CD4-positive, alpha-beta memory T cell (primary cell): ENCODE measurements around the gene MITF. TPM values are rescaled to one million over a fixed set of nuclear protein-coding genes. Genes with fewer than 3 reads are reported as not detected.

ENCODE experiments used
- CTCF ChIA-PET: fragments of 350-600 bp; sonication (Branson Sonifier 250); formaldehyde crosslinking; loops from one replicate; lab custom pipeline; 2021; ENCODE audit warnings: inconsistent platforms; ENCODE audit not compliant: partially characterized antibody; lab: Charles Lee
- POLR2A ChIA-PET: fragments of 350-600 bp; sonication (Branson Sonifier 250); formaldehyde crosslinking; loops from one replicate; lab custom pipeline; 2021; ENCODE audit not compliant: partially characterized antibody; lab: Charles Lee
- DNase-seq, 5 donors: peaks; one replicate each; pipeline versions ENCODE4 v3.0.0 to v3.0.0-alpha.2; 2020 to 2022; ENCODE audit warnings: mixed read lengths in 1 of 5
- H3K27ac ChIP-seq: one replicate; pipeline ENCODE4 v1.7.0; 2013; ENCODE audit warnings: low read depth, low read length
- H3K27me3 ChIP-seq: 2 replicates; pipeline ENCODE4 v1.7.0; 2013; ENCODE audit warnings: mild to moderate bottlenecking, low read length, moderate library complexity; ENCODE audit not compliant: insufficient read depth
- H3K36me3 ChIP-seq: 2 replicates; pipeline ENCODE4 v1.7.0; 2013; ENCODE audit warnings: mild to moderate bottlenecking, low read length, moderate library complexity; ENCODE audit not compliant: insufficient read depth
- H3K4me1 ChIP-seq: 2 replicates; pipeline ENCODE4 v1.7.0; 2013; ENCODE audit warnings: mild to moderate bottlenecking, low read length, moderate library complexity; ENCODE audit not compliant: insufficient read depth
- H3K4me3 ChIP-seq, 2 donors: one replicate each; pipeline ENCODE4 v1.7.0; 2013; ENCODE audit warnings: low read length in 2 of 2, mild to moderate bottlenecking in 1 of 2
- H3K9me3 ChIP-seq, 2 donors: one replicate each; pipeline ENCODE4 v1.7.0; 2013; ENCODE audit warnings: low read length in 2 of 2, control low read depth in 1 of 2; ENCODE audit not compliant: control insufficient read depth in 1 of 2
- H3K27ac Mint-ChIP-seq, 7 donors: one replicate each; pipeline ENCODE4 v1.8.0; 2020 to 2021; ENCODE audit warnings: mixed read lengths in 7 of 7, mild to moderate bottlenecking in 6 of 7, inconsistent platforms in 3 of 7, moderate library complexity in 3 of 7
- H3K27me3 Mint-ChIP-seq, 2 donors: one replicate each; pipeline ENCODE4 v1.8.0; 2020 to 2021; ENCODE audit warnings: mixed read lengths in 2 of 2
- H3K36me3 Mint-ChIP-seq, 2 donors: one replicate each; pipeline ENCODE4 v1.8.0; 2020 to 2021; ENCODE audit warnings: mixed read lengths in 2 of 2, inconsistent platforms in 1 of 2, mild to moderate bottlenecking in 1 of 2
- H3K4me1 Mint-ChIP-seq, 4 donors: one replicate each; pipeline ENCODE4 v1.8.0; 2020 to 2021; ENCODE audit warnings: mixed read lengths in 4 of 4, mild to moderate bottlenecking in 1 of 4
- H3K4me3 Mint-ChIP-seq, 8 donors: one replicate each; pipeline ENCODE4 v1.8.0; 2020 to 2021; ENCODE audit warnings: mixed read lengths in 8 of 8, mild to moderate bottlenecking in 7 of 8, moderate library complexity in 6 of 8, inconsistent platforms in 3 of 8
- H3K9me3 Mint-ChIP-seq, 8 donors: one replicate each; pipeline ENCODE4 v1.8.0; 2020 to 2021; ENCODE audit warnings: mixed read lengths in 8 of 8, mild to moderate bottlenecking in 5 of 8, inconsistent platforms in 3 of 8, moderate library complexity in 1 of 8
- intact Hi-C: fragments of 100-400 bp; cut with micrococcal nuclease; formaldehyde crosslinking; loops from one replicate; pipeline ENCODE4 v1.15.1; 2023
- polyA plus RNA-seq, 2 donors: library from polyadenylated mRNA; unstranded; fragments of 300-500 nt; fragmentation: Illumina TruSeq; gene quantifications; one replicate each; pipeline ENCODE4 v1.2.3, GENCODE V29; 2021
- total RNA-seq, 2 experiments: library from RNA; stranded (reverse); gene quantifications; one replicate each; pipeline ENCODE4 v1.2.3, GENCODE V29; 2021

MITF gene
- total and polyA plus RNA-seq, 4 experiments from 2014 or later: 0.80 to 1.5 TPM; not detected in 2

DNA sequence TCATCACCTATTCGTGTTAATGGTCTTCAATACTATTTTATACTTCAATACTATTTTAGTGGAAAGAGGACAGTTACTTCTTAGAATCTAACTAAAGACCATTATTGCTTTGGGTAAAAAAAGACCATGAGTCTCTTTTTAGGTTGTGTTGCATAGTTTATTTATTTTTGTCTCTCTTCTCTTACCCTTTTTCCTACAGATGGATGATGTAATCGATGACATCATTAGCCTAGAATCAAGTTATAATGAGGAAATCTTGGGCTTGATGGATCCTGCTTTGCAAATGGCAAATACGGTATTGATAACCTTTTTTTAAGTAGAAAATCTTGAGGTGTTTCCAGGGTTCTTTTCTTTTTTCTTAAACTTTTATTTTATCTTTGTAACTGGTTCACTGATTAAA lies 201.8 kb downstream of the MITF start:
- Histone ChIP-seq H3K9me3 (no peaks in the 10 kb centered on the region), H3K36me3 (no peaks in the 10 kb centered on the region), H3K4me1 (no peaks in the 10 kb centered on the region), H3K27ac (no peak overlapping the region), H3K27me3 (no peaks in the 10 kb centered on the region), H3K4me3 (no peak overlapping the region)
- CTCF ChIA-PET: interaction anchor here (1.0 kb wide), 1 partner anchor 9 kb away, joined by 3 read pairs; no protein-coding TSS in a partner anchor
- no peaks in the 10 kb centered on the region for H3K36me3 Mint-ChIP-seq
- no peaks in the 10 kb centered on the region for H3K27me3 Mint-ChIP-seq
- no peak overlapping the region for H3K4me3 Mint-ChIP-seq
- POLR2A ChIA-PET: no interaction called here
- H3K9me3 Mint-ChIP-seq: no peaks in the 10 kb centered on the region
- intact Hi-C loops: no loop called here
- DNase-seq: no peak
- no peaks in the 10 kb centered on the region for H3K4me1 Mint-ChIP-seq
- H3K27ac Mint-ChIP-seq: no peak overlapping the region

- no peaks in the 10 kb centered on the region for H3K4me1 ChIP-seq
- no peak overlapping the region for H3K4me3 ChIP-seq
- H3K27me3 ChIP-seq: no peaks in the 10 kb centered on the region
- H3K36me3 Mint-ChIP-seq: no peaks in the 10 kb centered on the region
- no peak overlapping the region for H3K27ac Mint-ChIP-seq
- intact Hi-C loops: no loop called here
- no peak overlapping the region for H3K27ac ChIP-seq
- H3K9me3 ChIP-seq: no peaks in the 10 kb centered on the region
- no peaks in the 10 kb centered on the region for H3K9me3 Mint-ChIP-seq
- DNase-seq: no peak
- POLR2A ChIA-PET: no interaction called here
- no peak overlapping the region for H3K4me3 Mint-ChIP-seq
- CTCF ChIA-PET: no interaction called here
- H3K27me3 Mint-ChIP-seq: no peaks in the 10 kb centered on the region
- no peaks in the 10 kb centered on the region for H3K4me1 Mint-ChIP-seq
- H3K36me3 ChIP-seq: no peaks in the 10 kb centered on the region
Measured at GRCh38 chr3:69941439-69942176, 202.3 kb downstream of the MITF start.

DNA sequence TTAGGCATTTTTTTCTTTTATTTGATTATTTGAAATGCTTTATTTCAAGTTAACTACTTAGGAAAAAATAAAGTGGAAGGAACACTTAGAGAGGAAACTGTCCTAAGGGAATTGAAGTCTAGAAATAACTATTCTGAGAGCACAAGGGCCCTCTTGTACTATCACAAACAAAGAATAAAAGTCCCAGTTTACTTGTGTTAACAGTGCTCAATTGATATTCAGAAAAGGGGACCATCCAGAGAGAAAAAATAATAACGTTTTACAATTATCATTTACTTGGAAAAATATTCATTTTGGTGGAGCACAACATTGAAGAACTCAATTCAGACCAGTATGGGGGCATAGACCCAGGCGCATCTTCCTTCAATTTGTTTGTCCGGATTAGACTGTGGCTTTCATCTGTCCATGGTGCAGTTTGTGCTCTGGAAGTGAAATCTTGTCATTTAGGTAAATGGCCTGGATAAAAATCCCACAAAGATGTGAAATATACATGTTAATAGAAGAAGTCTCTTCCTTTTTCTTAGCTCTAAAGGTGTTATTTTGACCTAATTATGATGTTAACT lies 205.7 kb downstream of the MITF start:
- Histone ChIP-seq H3K27me3 (no peaks in the 10 kb centered on the region), H3K36me3 (no peaks in the 10 kb centered on the region), H3K27ac (no peak overlapping the region), H3K4me1 (no peaks in the 10 kb centered on the region), H3K9me3 (no peaks in the 10 kb centered on the region), H3K4me3 (no peak overlapping the region)
- Mint-ChIP-seq H3K27ac (no peak overlapping the region), H3K4me3 (no peak overlapping the region), H3K4me1 (no peaks in the 10 kb centered on the region), H3K36me3 (no peaks in the 10 kb centered on the region), H3K9me3 (peaks cover 0 to under 1% (median 0%) of the 10 kb centered on the region in 8 donors), H3K27me3 (no peaks in the 10 kb centered on the region)
- POLR2A ChIA-PET: no interaction called here
- DNase-seq: no peak
- intact Hi-C loops: loop anchor here (5.0 kb wide), 1 partner anchor 783 kb away; no protein-coding TSS in a partner anchor
- CTCF ChIA-PET: no interaction called here

DNA sequence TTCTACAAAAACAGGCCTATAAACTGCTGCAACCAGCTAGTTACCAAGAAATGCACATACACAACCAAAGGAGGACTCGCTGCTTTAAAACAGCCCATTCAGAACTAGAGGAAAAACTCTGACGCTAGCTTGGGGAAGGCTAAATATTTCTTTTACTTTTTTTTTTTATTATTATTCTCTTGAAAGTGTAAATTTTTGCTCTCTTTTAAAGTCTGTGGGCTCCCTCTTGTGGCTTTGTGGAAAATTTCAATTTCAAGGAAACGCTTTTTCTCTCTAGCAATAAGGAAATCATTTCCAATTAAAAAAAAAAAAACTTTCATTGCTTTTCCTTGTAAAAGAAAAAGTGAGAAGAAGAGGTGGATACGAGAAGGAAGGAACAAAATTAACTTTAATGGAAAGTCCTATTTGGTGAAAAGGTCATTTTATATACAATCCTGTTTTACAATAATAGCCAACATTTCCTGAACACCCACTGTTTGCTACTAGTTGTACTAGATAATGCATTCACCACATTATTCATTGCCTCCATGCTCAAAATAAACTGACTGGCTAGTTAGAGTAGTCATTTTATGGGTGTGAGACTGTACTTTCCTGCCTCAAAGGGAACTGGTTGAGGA lies 209.1 kb downstream of the MITF start:
- no peaks in the 10 kb centered on the region for H3K4me1 ChIP-seq
- no peak overlapping the region for H3K4me3 ChIP-seq
- H3K27me3 Mint-ChIP-seq: no peaks in the 10 kb centered on the region
- no peak for DNase-seq
- H3K9me3 Mint-ChIP-seq: peaks cover 0 to 2% (median 0%) of the 10 kb centered on the region in 8 donors
- intact Hi-C loops: loop anchor here (5.0 kb wide), 1 partner anchor 786 kb away; no protein-coding TSS in a partner anchor
- no peak overlapping the region for H3K27ac Mint-ChIP-seq
- no peak overlapping the region for H3K27ac ChIP-seq
- H3K36me3 ChIP-seq: no peaks in the 10 kb centered on the region
- no peaks in the 10 kb centered on the region for H3K36me3 Mint-ChIP-seq
- no peaks in the 10 kb centered on the region for H3K4me1 Mint-ChIP-seq
- POLR2A ChIA-PET: no interaction called here
- H3K4me3 Mint-ChIP-seq: no peak overlapping the region
- H3K9me3 ChIP-seq: no peaks in the 10 kb centered on the region
- CTCF ChIA-PET: no interaction called here
- no peaks in the 10 kb centered on the region for H3K27me3 ChIP-seq

- H3K36me3 Mint-ChIP-seq: no peaks in the 10 kb centered on the region
- no peaks in the 10 kb centered on the region for H3K27me3 ChIP-seq
- no peaks in the 10 kb centered on the region for H3K9me3 ChIP-seq
- no peak for DNase-seq
- no peak overlapping the region for H3K4me3 ChIP-seq
- H3K27ac ChIP-seq: no peak overlapping the region
- no peaks in the 10 kb centered on the region for H3K4me1 ChIP-seq
- CTCF ChIA-PET: interaction anchor here (0.9 kb wide), 1 partner anchor 10 kb away, joined by 4 read pairs; no protein-coding TSS in a partner anchor
- no peaks in the 10 kb centered on the region for H3K4me1 Mint-ChIP-seq
- no peak overlapping the region for H3K27ac Mint-ChIP-seq
- POLR2A ChIA-PET: no interaction called here
- no peak overlapping the region for H3K4me3 Mint-ChIP-seq
- intact Hi-C loops: no loop called here
- peaks cover 0 to 2% (median 0%) of the 10 kb centered on the region in 8 donors for H3K9me3 Mint-ChIP-seq
- no peaks in the 10 kb centered on the region for H3K27me3 Mint-ChIP-seq
- no peaks in the 10 kb centered on the region for H3K36me3 ChIP-seq
Measured at GRCh38 chr3:69951616-69952015, 212.4 kb downstream of the MITF start.

- H3K9me3 Mint-ChIP-seq: no peaks in the 10 kb centered on the region
- H3K36me3 Mint-ChIP-seq: no peaks in the 10 kb centered on the region
- H3K4me3 ChIP-seq: no peak overlapping the region
- H3K4me3 Mint-ChIP-seq: no peak overlapping the region
- CTCF ChIA-PET: no interaction called here
- intact Hi-C loops: no loop called here
- H3K4me1 ChIP-seq: no peaks in the 10 kb centered on the region
- no peak for DNase-seq
- H3K4me1 Mint-ChIP-seq: no peaks in the 10 kb centered on the region
- POLR2A ChIA-PET: no interaction called here
- no peaks in the 10 kb centered on the region for H3K27me3 Mint-ChIP-seq
- H3K36me3 ChIP-seq: no peaks in the 10 kb centered on the region
- no peak overlapping the region for H3K27ac ChIP-seq
- no peaks in the 10 kb centered on the region for H3K27me3 ChIP-seq
- H3K27ac Mint-ChIP-seq: no peak overlapping the region
- H3K9me3 ChIP-seq: no peaks in the 10 kb centered on the region
Measured at GRCh38 chr3:69959581-69959980, 220.3 kb downstream of the MITF start.

DNA sequence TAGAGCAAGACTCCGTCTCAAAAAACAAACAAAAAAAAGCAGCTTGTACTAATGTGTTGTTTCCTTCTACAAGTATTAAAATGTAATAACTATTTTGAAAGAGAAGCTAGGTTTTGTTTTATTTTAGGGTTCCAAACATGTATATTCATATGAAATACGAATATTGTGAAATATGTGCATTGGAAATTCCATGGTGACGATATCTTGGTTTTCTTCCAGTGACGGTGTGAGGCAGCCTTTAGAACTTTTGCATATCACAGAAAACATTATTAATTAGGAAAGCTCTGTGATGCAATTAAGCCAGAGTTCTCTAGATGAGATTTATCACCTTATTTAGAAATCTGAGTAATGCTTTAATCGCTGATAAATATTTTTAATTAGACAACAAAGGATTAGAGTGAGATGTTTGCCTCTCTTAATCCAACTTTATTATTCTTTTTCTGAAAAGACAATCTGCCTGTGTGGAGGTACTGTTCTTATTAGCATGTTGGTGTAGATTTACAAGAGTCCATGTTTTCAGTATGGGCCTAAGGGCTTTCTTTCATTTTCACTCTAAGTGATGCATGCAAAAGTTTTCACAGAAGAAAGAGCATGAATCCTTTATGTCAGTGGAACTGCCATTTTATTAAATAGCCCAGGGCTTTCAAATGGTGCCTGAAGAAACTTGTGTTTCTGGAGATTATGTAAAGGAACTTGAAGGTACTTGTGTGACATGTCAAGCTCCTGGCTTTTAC lies 222.6 kb downstream of the MITF start:
- H3K36me3 ChIP-seq: no peaks in the 10 kb centered on the region
- intact Hi-C loops: no loop called here
- Mint-ChIP-seq H3K27me3 (no peaks in the 10 kb centered on the region), H3K4me1 (no peaks in the 10 kb centered on the region), H3K27ac (no peak overlapping the region), H3K4me3 (no peak overlapping the region), H3K36me3 (no peaks in the 10 kb centered on the region), H3K9me3 (no peaks in the 10 kb centered on the region)
- ChIA-PET POLR2A (no interaction called here), CTCF (interaction anchor here (0.6 to 0.9 kb wide), 3 partner anchors 9 to 177 kb away, joined by 3 to 4 read pairs (median 3); no protein-coding TSS in a partner anchor)
- H3K27ac ChIP-seq: no peak overlapping the region
- no peaks in the 10 kb centered on the region for H3K27me3 ChIP-seq
- no peaks in the 10 kb centered on the region for H3K9me3 ChIP-seq
- no peak overlapping the region for H3K4me3 ChIP-seq
- DNase-seq: no peak
- H3K4me1 ChIP-seq: no peaks in the 10 kb centered on the region
